Panc1 (cell line): Measurements from ENCODE around the gene KDM4B. TPM values are rescaled to one million over a fixed set of nuclear protein-coding genes. Genes with fewer than 3 reads are reported as not detected.

Experiments used
- ATAC-seq: fragments of 200-7000 bp; cut with Tn5 transposase; 2 replicates; pipeline ENCODE4 v1.9.1; 2020; ENCODE audit warnings: mild to moderate bottlenecking, moderate library complexity
- BruUV-seq: library from RNA; stranded (reverse); fragments of 400-500 nt; replicated peaks from 2 replicates; lab custom pipeline; 2021; lab: Mats Ljungman, UMichigan
- CTCF ChIA-PET: fragments of 300-600 bp; sonication (Branson Sonifier 250); formaldehyde crosslinking; loops from one replicate; lab custom pipeline; 2022; ENCODE audit warnings: antibody characterized with exemption; lab: Charles Lee
- POLR2A ChIA-PET: fragments of 300-600 bp; sonication (Branson Sonifier 250); formaldehyde crosslinking; loops from one replicate; lab custom pipeline; 2022; ENCODE audit warnings: antibody characterized with exemption; lab: Charles Lee
- DNase-seq: peaks from one replicate; pipeline ENCODE4 v3.0.0-alpha.2; 2010; ENCODE audit warnings: low read depth, low spot score
- H3K27ac ChIP-seq: 2 replicates; pipeline ENCODE4 v1.5.1; 2011; ENCODE audit warnings: mild to moderate bottlenecking, low read length, inconsistent platforms
- H3K27me3 ChIP-seq: fragments of 200-500 bp; sonication (Bioruptor generic); 2 replicates; pipeline ENCODE4 v1.6.0; 2014; ENCODE audit warnings: low read length, inconsistent platforms; ENCODE audit not compliant: control insufficient read depth, insufficient read depth
- H3K36me3 ChIP-seq: fragments of 200-500 bp; sonication (Bioruptor generic); 2 replicates; pipeline ENCODE4 v1.5.1; 2014; ENCODE audit warnings: inconsistent platforms, mild to moderate bottlenecking, low read length, moderate library complexity; ENCODE audit not compliant: control insufficient read depth, insufficient read depth
- H3K4me1 ChIP-seq: 2 replicates; pipeline ENCODE4 v1.5.1; 2011; ENCODE audit warnings: inconsistent platforms, mild to moderate bottlenecking, low read length, moderate library complexity; ENCODE audit not compliant: control insufficient read depth, insufficient read depth
- H3K4me3 ChIP-seq, 2 experiments: 2 replicates each; pipeline ENCODE4 v1.5.1; 2011 to 2012; ENCODE audit warnings: low read depth in 2 of 2, low read length in 2 of 2, mild to moderate bottlenecking in 2 of 2, inconsistent platforms in 1 of 2, moderate library complexity in 1 of 2
- H3K9me3 ChIP-seq: fragments of 200-500 bp; sonication (Bioruptor generic); 2 replicates; pipeline ENCODE4 v1.5.1; 2014; ENCODE audit warnings: low read depth, mild to moderate bottlenecking, inconsistent platforms, low read length, moderate library complexity; ENCODE audit not compliant: control insufficient read depth, insufficient read depth
- POLR2AphosphoS5 ChIP-seq: IDR thresholded peaks from 2 replicates; pipeline ENCODE4 v1.6.1; 2012; ENCODE audit warnings: mild to moderate bottlenecking, low read depth, low read length, moderate library complexity
- SIN3A ChIP-seq: IDR thresholded peaks from 2 replicates; pipeline ENCODE4 v1.6.1; 2012; ENCODE audit warnings: low read depth, mild to moderate bottlenecking, low read length, moderate library complexity, borderline replicate concordance; ENCODE audit not compliant: insufficient read depth
- TCF7L2 ChIP-seq: IDR thresholded peaks from 2 replicates; pipeline ENCODE4 v1.6.1; 2011; ENCODE audit warnings: mild to moderate bottlenecking, low read depth, low read length, inconsistent platforms
- in situ Hi-C: cut with HindIII; loops from 2 replicates; pipeline ENCODE4 v1.10.0; 2016; ENCODE audit warnings: low sequenced_read_pairs, low pct_unique_long_range_greater_than_20kb
- intact Hi-C: fragments of 100-400 bp; cut with micrococcal nuclease; formaldehyde crosslinking; loops from one replicate; pipeline ENCODE4 v1.10.0; 2022; ENCODE audit not compliant: unreplicated experiment
- total RNA-seq: library from RNA; stranded (reverse); gene quantifications from one replicate; pipeline ENCODE4 v1.2.1, GENCODE V29; 2021; ENCODE audit not compliant: unreplicated experiment
- TF ChIP-seq, protein P1 (sequence below): fragments of 450-650 bp; IDR thresholded peaks from 2 replicates; pipeline ENCODE4 v1.5.1; 2017; ENCODE audit warnings: mild to moderate bottlenecking
- TF ChIP-seq, protein P2 (sequence below), 2 experiments: IDR thresholded peaks; 2 replicates each; pipeline ENCODE4 v1.6.1; 2011 to 2012; ENCODE audit warnings: low read depth in 2 of 2, control low read depth in 1 of 2, low read length in 1 of 2, mild to moderate bottlenecking in 1 of 2, moderate library complexity in 1 of 2; ENCODE audit not compliant: insufficient read depth in 1 of 2

The KDM4B gene
- total RNA-seq, 1 experiment from 2014 or later = 18.4 TPM

DNA sequence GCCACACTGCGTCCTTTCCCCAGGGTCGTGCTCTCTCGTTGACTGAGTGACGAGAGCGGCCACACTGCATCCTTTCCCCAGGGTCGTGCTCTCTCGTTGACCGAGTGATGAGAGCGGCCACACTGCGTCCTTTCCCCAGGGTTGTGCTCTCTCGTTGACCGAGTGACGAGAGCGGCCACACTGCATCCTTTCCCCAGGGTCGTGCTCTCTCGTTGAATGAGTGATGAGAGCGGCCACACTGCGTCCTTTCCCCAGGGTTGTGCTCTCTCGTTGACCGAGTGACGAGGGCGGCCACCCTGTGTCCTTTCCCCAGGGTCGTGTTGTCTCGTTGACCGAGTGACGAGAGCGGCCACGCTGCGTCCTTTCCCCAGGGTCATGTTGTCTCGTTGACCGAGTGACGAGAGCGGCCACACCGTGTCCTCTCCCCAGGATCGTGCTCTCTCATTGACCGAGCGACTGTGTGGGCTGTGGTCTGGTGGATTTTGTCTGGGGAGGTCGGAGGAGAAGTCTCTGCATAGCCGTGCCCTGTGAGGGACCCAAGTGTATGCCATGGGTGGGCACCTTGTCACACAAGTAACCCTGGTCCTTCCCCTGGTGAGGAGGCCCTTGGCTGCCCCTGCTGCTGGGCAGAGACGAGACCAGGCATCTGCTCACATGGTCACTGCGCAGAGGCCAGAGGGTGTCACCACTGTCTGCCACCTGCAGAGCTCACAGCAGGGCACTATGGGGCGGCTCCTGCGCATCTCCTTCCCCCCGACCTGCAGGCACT is 107.7 kb downstream of the KDM4B start:
- Histone ChIP-seq H3K36me3 (no peaks in the 10 kb centered on the region), H3K4me3 (no peak overlapping the region), H3K4me1 (no peaks in the 10 kb centered on the region), H3K27ac (no peak overlapping the region), H3K27me3 (no peaks in the 10 kb centered on the region), H3K9me3 (no peaks in the 10 kb centered on the region)
- no TSS peak for BruUV-seq
- ChIA-PET CTCF (no interaction called here), POLR2A (no interaction called here)
- ATAC-seq (no peak), DNase-seq (no peak)
- in situ Hi-C loops = no loop called here
- TF ChIP-seq SIN3A (no peak), POLR2AphosphoS5 (no peak), TCF7L2 (no peak)
- TF ChIP-seq, protein P1, sequence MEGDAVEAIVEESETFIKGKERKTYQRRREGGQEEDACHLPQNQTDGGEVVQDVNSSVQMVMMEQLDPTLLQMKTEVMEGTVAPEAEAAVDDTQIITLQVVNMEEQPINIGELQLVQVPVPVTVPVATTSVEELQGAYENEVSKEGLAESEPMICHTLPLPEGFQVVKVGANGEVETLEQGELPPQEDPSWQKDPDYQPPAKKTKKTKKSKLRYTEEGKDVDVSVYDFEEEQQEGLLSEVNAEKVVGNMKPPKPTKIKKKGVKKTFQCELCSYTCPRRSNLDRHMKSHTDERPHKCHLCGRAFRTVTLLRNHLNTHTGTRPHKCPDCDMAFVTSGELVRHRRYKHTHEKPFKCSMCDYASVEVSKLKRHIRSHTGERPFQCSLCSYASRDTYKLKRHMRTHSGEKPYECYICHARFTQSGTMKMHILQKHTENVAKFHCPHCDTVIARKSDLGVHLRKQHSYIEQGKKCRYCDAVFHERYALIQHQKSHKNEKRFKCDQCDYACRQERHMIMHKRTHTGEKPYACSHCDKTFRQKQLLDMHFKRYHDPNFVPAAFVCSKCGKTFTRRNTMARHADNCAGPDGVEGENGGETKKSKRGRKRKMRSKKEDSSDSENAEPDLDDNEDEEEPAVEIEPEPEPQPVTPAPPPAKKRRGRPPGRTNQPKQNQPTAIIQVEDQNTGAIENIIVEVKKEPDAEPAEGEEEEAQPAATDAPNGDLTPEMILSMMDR = no peak
- TF ChIP-seq, protein P2, sequence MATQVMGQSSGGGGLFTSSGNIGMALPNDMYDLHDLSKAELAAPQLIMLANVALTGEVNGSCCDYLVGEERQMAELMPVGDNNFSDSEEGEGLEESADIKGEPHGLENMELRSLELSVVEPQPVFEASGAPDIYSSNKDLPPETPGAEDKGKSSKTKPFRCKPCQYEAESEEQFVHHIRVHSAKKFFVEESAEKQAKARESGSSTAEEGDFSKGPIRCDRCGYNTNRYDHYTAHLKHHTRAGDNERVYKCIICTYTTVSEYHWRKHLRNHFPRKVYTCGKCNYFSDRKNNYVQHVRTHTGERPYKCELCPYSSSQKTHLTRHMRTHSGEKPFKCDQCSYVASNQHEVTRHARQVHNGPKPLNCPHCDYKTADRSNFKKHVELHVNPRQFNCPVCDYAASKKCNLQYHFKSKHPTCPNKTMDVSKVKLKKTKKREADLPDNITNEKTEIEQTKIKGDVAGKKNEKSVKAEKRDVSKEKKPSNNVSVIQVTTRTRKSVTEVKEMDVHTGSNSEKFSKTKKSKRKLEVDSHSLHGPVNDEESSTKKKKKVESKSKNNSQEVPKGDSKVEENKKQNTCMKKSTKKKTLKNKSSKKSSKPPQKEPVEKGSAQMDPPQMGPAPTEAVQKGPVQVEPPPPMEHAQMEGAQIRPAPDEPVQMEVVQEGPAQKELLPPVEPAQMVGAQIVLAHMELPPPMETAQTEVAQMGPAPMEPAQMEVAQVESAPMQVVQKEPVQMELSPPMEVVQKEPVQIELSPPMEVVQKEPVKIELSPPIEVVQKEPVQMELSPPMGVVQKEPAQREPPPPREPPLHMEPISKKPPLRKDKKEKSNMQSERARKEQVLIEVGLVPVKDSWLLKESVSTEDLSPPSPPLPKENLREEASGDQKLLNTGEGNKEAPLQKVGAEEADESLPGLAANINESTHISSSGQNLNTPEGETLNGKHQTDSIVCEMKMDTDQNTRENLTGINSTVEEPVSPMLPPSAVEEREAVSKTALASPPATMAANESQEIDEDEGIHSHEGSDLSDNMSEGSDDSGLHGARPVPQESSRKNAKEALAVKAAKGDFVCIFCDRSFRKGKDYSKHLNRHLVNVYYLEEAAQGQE (IDR thresholded peaks at IDR 0.05; ENCODE audit: insufficient read depth in 1 of 2, low read depth in 2 of 2, low read length in 1 of 2) = no peak
- intact Hi-C loops = no loop called here

DNA sequence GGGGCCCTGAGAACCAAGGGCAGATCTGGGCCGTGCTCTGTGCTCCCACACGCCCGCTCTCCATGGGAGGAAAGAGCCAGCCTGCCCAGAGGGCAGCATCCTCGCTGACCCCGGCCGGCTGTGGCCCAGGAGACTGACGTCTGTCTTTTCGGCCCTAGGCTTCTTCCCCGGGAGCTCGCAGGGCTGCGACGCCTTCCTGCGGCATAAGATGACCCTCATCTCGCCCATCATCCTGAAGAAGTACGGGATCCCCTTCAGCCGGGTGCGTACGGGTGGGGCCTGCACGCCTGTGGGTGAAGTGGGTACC is 108.2 kb downstream of the KDM4B start:
- CTCF ChIA-PET = no interaction called here
- in situ Hi-C loops = no loop called here
- Histone ChIP-seq H3K27me3 (no peaks in the 10 kb centered on the region), H3K36me3 (no peaks in the 10 kb centered on the region), H3K9me3 (no peaks in the 10 kb centered on the region), H3K27ac (no peak overlapping the region), H3K4me1 (no peaks in the 10 kb centered on the region), H3K4me3 (no peak overlapping the region)
- intact Hi-C loops = no loop called here
- ATAC-seq = no peak
- TF ChIP-seq, protein P2 (IDR thresholded peaks at IDR 0.05; ENCODE audit: insufficient read depth in 1 of 2, low read depth in 2 of 2, low read length in 1 of 2) = no peak
- TF ChIP-seq POLR2AphosphoS5 (no peak), SIN3A (no peak), TCF7L2 (no peak)
- TF ChIP-seq, protein P1 = no peak
- DNase-seq = no peak
- POLR2A ChIA-PET = no interaction called here
- BruUV-seq = no TSS peak
